Heart right ventricle (tissue), 16 donors: Measurements from ENCODE around the gene CPVL. TPM values are rescaled to one million over a fixed set of nuclear protein-coding genes. Genes with fewer than 3 reads are reported as not detected.

Experiments used
- ATAC-seq, 8 donors: fragments of 200-7000 bp; cut with Tn5 transposase; one replicate each; pipeline ENCODE4 v1.9.1; 2020; ENCODE audit warnings: mild to moderate bottlenecking in 8 of 8, moderate library complexity in 8 of 8, moderate number of reproducible peaks in 1 of 8
- DNase-seq, 2 donors: peaks; one replicate each; pipeline ENCODE4 v3.0.0-alpha.2; 2020
- H3K27ac ChIP-seq, 10 donors: fragments of 200-600 bp; sonication (generic) in 2 of 10; one replicate each; pipeline versions ENCODE4 v1.5.0 to v1.8.0; 2020 to 2022; ENCODE audit warnings: mild to moderate bottlenecking in 3 of 10
- H3K27me3 ChIP-seq, 7 donors: fragments of 200-600 bp; one replicate each; pipeline ENCODE4 v1.8.0; 2021 to 2022; ENCODE audit warnings: mild to moderate bottlenecking in 2 of 7
- H3K36me3 ChIP-seq, 9 donors: fragments of 200-600 bp; sonication (generic) in 1 of 9; one replicate each; pipeline versions ENCODE4 v1.5.0 to v1.8.0; 2020 to 2022; ENCODE audit warnings: mild to moderate bottlenecking in 2 of 9
- H3K4me1 ChIP-seq, 9 donors: fragments of 200-600 bp; sonication (generic) in 1 of 9; one replicate each; pipeline versions ENCODE4 v1.5.0 to v1.8.0; 2020 to 2022; ENCODE audit warnings: mild to moderate bottlenecking in 4 of 9
- H3K4me3 ChIP-seq, 10 donors: fragments of 200-600 bp; sonication (generic) in 2 of 10; one replicate each; pipeline versions ENCODE4 v1.5.0 to v1.8.0; 2020 to 2022; ENCODE audit warnings: mild to moderate bottlenecking in 7 of 10, moderate library complexity in 2 of 10
- H3K9me3 ChIP-seq, 11 donors: fragments of 200-600 bp in 10 of 11; sonication (generic) in 2 of 11; one replicate each; pipeline versions ENCODE4 v1.5.0 to v1.8.0; 2013 to 2022; ENCODE audit warnings: mild to moderate bottlenecking in 2 of 11, control low read depth in 1 of 11, moderate library complexity in 1 of 11
- CTCF ChIP-seq, 9 donors: fragments of 200-600 bp; sonication (generic) in 2 of 9; IDR thresholded peaks; one replicate each; pipeline versions ENCODE4 v1.5.0 to v1.8.0; 2021 to 2022; ENCODE audit warnings: antibody characterized with exemption in 9 of 9, mild to moderate bottlenecking in 5 of 9, moderate library complexity in 1 of 9
- WGBS, 2 donors: extraction: QIAGEN DNeasy Blood & Tissue Kit; methylation state at CpG; one replicate each; pipeline ENCODE4 v1.1.7; 2013; ENCODE audit warnings: inconsistent platforms in 1 of 2; 5-methylcytosine and 5-hydroxymethylcytosine counted together
- intact Hi-C, 10 donors: fragments of 100-400 bp; cut with DNase I; formaldehyde crosslinking; loops; one replicate each; pipeline versions ENCODE4 v1.11.1 to v1.14.2; 2022
- polyA plus RNA-seq, 2 donors: library from polyadenylated mRNA; stranded (reverse); fragments of 200-250 nt; gene quantifications; one replicate each; pipeline ENCODE4 v1.2.3, GENCODE V29; 2013
- total RNA-seq, 10 donors: library from RNA; stranded (reverse); fragmentation: NEBNext Ultra II Directional in 3 of 10; extraction: Animal tissue kit (Norgen Biotek cat#: 25700) in 3 of 10; gene quantifications; one replicate each; pipeline versions ENCODE4 v1.2.1 to v1.2.4, GENCODE V29; 2021 to 2023
- donor health status: Arrhythmogenic right ventricular cardiomyopathy.
- donor health status: ischemic (EF 13 %, LVEDD 7.1; RV severe dilation, severe dysfunction).
- donor health status: healthy with polysubstance abuse.
- donor health status: DM: no; HTN: yes; CAD: no.
- donor health status: DM: no; HTN: no; CAD: no.
- donor health status: ischemic (EF 25% LVEDD 6.9; RV normal size, moderate dysfunction).
- donor health status: ischemic (EF 25% LVEDD 5.7; RV mildly dilated, moderate dysfunction).
- donor health status: healthy.
- donor health status: DM: yes; HTN: yes; CAD: no.
- donor health status: Ischemic cardiomyopathy.
- donor health status: ischemic (EF 35%, LVEDD 5.7; RV mildly dilated, moderate dysfunction).
- donor health status: nonischemic (EF 11% LVEDD 7.7; RV severe dilation, severe dysfunction).
- donor health status: DM: yes; HTN: yes; CAD: no.
- donor health status: PGD.
- donor health status: ischemic (EF 29% LVEDD 5.4; RV normal size, mild dysfunction).
- donor health status: nonischemic (EF 23%, LVEDD 6.1; RV moderate dilation, normal function).

CPVL gene
- total and polyA plus RNA-seq, 12 donors: 49.4 to 215 (median 93.0) TPM

DNA sequence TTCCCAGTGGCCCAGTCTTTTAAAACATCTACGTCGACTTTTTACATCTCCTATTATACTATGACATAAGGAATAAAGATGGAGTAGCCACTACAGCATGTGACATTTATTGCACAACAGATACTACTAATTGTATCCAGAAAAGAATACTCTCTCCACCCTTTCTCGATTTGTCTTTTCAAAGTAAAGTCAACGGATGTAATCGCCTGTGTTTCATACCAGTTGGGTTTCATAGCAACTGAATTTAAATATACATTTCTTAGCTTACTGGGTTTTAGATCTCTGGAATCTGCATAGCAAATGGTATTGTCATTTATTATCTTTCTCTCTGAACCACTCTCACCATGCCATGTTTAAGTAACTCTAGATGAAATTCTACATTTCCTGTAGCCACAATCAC is 101.8 kb downstream of the CPVL start:
- H3K4me3 ChIP-seq: no peak overlapping the region
- 91 to 93% methylated on average over 5 of the region's 5 CpGs for WGBS, 2 donors
- intact Hi-C loops: no loop called here
- TF ChIP-seq CTCF (IDR thresholded peaks at IDR 0.05): no peak
- no peaks in the 10 kb centered on the region for H3K27me3 ChIP-seq
- ATAC-seq (no peak), DNase-seq (no peak)
- no peaks in the 10 kb centered on the region for H3K9me3 ChIP-seq
- H3K36me3 ChIP-seq: no peaks in the 10 kb centered on the region
- H3K27ac ChIP-seq: no peak overlapping the region
- H3K4me1 ChIP-seq: peaks cover 3 to 34% (median 18%) of the 10 kb centered on the region in 9 donors

GRCh38 chr7:29043576-29043975 is 102.8 kb downstream of the CPVL start:
- ATAC-seq (no peak), DNase-seq (no peak)
- Histone ChIP-seq H3K9me3 (no peaks in the 10 kb centered on the region), H3K27me3 (no peaks in the 10 kb centered on the region), H3K4me3 (no peak overlapping the region), H3K36me3 (no peaks in the 10 kb centered on the region), H3K27ac (no peak overlapping the region), H3K4me1 (peaks cover 3 to 43% (median 28%) of the 10 kb centered on the region in 9 donors)
- WGBS, 2 donors: 71 to 75% methylated on average over 5 of the region's 5 CpGs
- intact Hi-C loops: no loop called here
- no peak for TF ChIP-seq CTCF (IDR thresholded peaks at IDR 0.05)

GRCh38 chr7:29042824-29043231 is 103.5 kb downstream of the CPVL start:
- TF ChIP-seq CTCF (IDR thresholded peaks at IDR 0.05): no peak
- Histone ChIP-seq H3K4me1 (peaks cover 3 to 49% (median 31%) of the 10 kb centered on the region in 9 donors), H3K27me3 (no peaks in the 10 kb centered on the region), H3K36me3 (no peaks in the 10 kb centered on the region), H3K4me3 (no peak overlapping the region), H3K27ac (no peak overlapping the region), H3K9me3 (no peaks in the 10 kb centered on the region)
- DNase-seq (no peak), ATAC-seq (no peak)
- intact Hi-C loops: no loop called here
- 51 to 59% methylated on average over 4 of the region's 4 CpGs for WGBS, 2 donors

GRCh38 chr7:29041991-29042390 is 104.3 kb downstream of the CPVL start:
- DNase-seq: no peak
- intact Hi-C loops: no loop called here
- Histone ChIP-seq H3K9me3 (no peaks in the 10 kb centered on the region), H3K27ac (no peak overlapping the region), H3K36me3 (no peaks in the 10 kb centered on the region), H3K27me3 (no peaks in the 10 kb centered on the region), H3K4me3 (no peak overlapping the region), H3K4me1 (peaks cover 3 to 50% (median 31%) of the 10 kb centered on the region in 9 donors)
- no peak for ATAC-seq
- TF ChIP-seq CTCF (IDR thresholded peaks at IDR 0.05): no peak
- WGBS, 2 donors: 72 to 75% methylated on average over 4 of the region's 4 CpGs
